HCT116 (cell line): Measurements from ENCODE around the gene GRID2. TPM values are rescaled to one million over a fixed set of nuclear protein-coding genes. Genes with fewer than 3 reads are reported as not detected.

Experiments used
- ATAC-seq: fragments of 200-7000 bp; cut with Tn5 transposase; 2 replicates; pipeline ENCODE4 v1.9.1; 2020; ENCODE audit warnings: mild to moderate bottlenecking, moderate library complexity
- BruUV-seq: library from RNA; stranded (reverse); fragments of 400-500 nt; replicated peaks from 2 replicates; lab custom pipeline; 2021; lab: Mats Ljungman, UMichigan
- CTCF ChIA-PET: fragments of 300-600 bp; sonication (Branson Sonifier 250); formaldehyde crosslinking; loops from one replicate; lab custom pipeline; 2021; ENCODE audit warnings: antibody characterized with exemption; lab: Charles Lee
- POLR2A ChIA-PET: fragments of 300-600, 350-600 bp; sonication (Branson Sonifier 250); formaldehyde crosslinking; loops from one replicate; lab custom pipeline; 2021; ENCODE audit warnings: antibody characterized with exemption; lab: Charles Lee
- RAD21 ChIA-PET, 2 experiments: fragments of 300-600 bp; sonication (Branson Sonifier 250); formaldehyde crosslinking; loops; one replicate each; lab custom pipeline; 2023; ENCODE audit warnings: low total read pairs in 2 of 2; ENCODE audit not compliant: uncharacterized antibody in 2 of 2, unreplicated experiment in 2 of 2, low non-redundant PET in 1 of 2; lab: Charles Lee
- DNase-seq: peaks from one replicate; pipeline ENCODE4 v3.0.0-alpha.2; 2010; ENCODE audit warnings: low read depth, low spot score
- H2AFZ ChIP-seq: fragments of 200-600 bp; shearing (Covaris generic), sonication (generic); 2 replicates; pipeline ENCODE4 v1.6.1; 2017; ENCODE audit warnings: low read depth, mixed run types, mixed read lengths, antibody characterized with exemption, low read length; ENCODE audit not compliant: poor library complexity, severe bottlenecking
- H3K27ac ChIP-seq: 2 replicates; pipeline ENCODE4 v1.5.1; 2012; ENCODE audit warnings: low read depth, low read length
- H3K27me3 ChIP-seq: fragments of 200-600 bp; sonication (generic); 2 replicates; pipeline ENCODE4 v1.6.1; 2016; ENCODE audit warnings: mixed run types, low read length, mixed read lengths; ENCODE audit not compliant: insufficient read depth
- H3K36me3 ChIP-seq, 2 experiments: fragments of 200-500 bp in 1 of 2; fragments of 200-600 bp in 1 of 2; sonication (Bioruptor generic) in 1 of 2; sonication (generic) in 1 of 2; 2 replicates each; pipeline versions ENCODE4 v1.5.1 to v1.6.1; 2014 to 2016; ENCODE audit warnings: low read length in 2 of 2, inconsistent platforms in 1 of 2, mixed read lengths in 1 of 2, mixed run types in 1 of 2; ENCODE audit not compliant: insufficient read depth in 2 of 2, control insufficient read depth in 1 of 2
- H3K4me1 ChIP-seq, 2 experiments: fragments of 200-600 bp in 1 of 2; sonication (generic) in 1 of 2; 2 replicates each; pipeline versions ENCODE4 v1.5.1 to v1.6.1; 2012 to 2017; ENCODE audit warnings: low read length in 2 of 2, inconsistent platforms in 1 of 2, mild to moderate bottlenecking in 1 of 2, mixed read lengths in 1 of 2, mixed run types in 1 of 2, moderate library complexity in 1 of 2; ENCODE audit not compliant: insufficient read depth in 2 of 2, control insufficient read depth in 1 of 2
- H3K4me2 ChIP-seq: fragments of 200-600 bp; sonication (generic); 2 replicates; pipeline ENCODE4 v1.6.1; 2017; ENCODE audit warnings: mixed run types, low read length, mixed read lengths
- H3K4me3 ChIP-seq, 2 experiments: fragments of 200-600 bp in 1 of 2; sonication (generic) in 1 of 2; replicated peaks in 1 of 2; 2 replicates each; pipeline ENCODE4 v1.5.1; 2011 to 2016; ENCODE audit warnings: low read length in 2 of 2, control low read depth in 1 of 2, low read depth in 1 of 2, mild to moderate bottlenecking in 1 of 2, mixed read lengths in 1 of 2, mixed run types in 1 of 2
- H3K79me2 ChIP-seq: fragments of 200-600 bp; sonication (generic); 2 replicates; pipeline ENCODE4 v1.6.1; 2017; ENCODE audit warnings: mild to moderate bottlenecking, mixed run types, low read length, moderate library complexity, mixed read lengths; ENCODE audit not compliant: insufficient read depth
- H3K9ac ChIP-seq: fragments of 200-600 bp; sonication (generic); 2 replicates; pipeline ENCODE4 v1.6.1; 2016; ENCODE audit warnings: low read length, mixed read lengths
- H3K9me2 ChIP-seq: fragments of 200-600 bp; sonication (generic), shearing (Covaris generic); 2 replicates; pipeline ENCODE4 v1.6.1; 2017; ENCODE audit warnings: mixed run types, mild to moderate bottlenecking, moderate library complexity; ENCODE audit not compliant: insufficient read depth
- H3K9me3 ChIP-seq, 2 experiments: fragments of 200-500 bp in 1 of 2; fragments of 200-600 bp in 1 of 2; sonication (Bioruptor generic) in 1 of 2; sonication (generic) in 1 of 2; 2 replicates each; pipeline ENCODE4 v1.6.1; 2014 to 2017; ENCODE audit warnings: low read length in 2 of 2, mixed read lengths in 2 of 2, inconsistent platforms in 1 of 2, low read depth in 1 of 2, mild to moderate bottlenecking in 1 of 2, mixed run types in 1 of 2, moderate library complexity in 1 of 2; ENCODE audit not compliant: control insufficient read depth in 1 of 2, insufficient read depth in 1 of 2
- H4K20me1 ChIP-seq: fragments of 200-600 bp; sonication (generic), shearing (Covaris generic); 2 replicates; pipeline ENCODE4 v1.6.1; 2017; ENCODE audit warnings: mixed run types, mild to moderate bottlenecking, moderate library complexity; ENCODE audit not compliant: insufficient read depth
- ATF3 ChIP-seq: IDR thresholded peaks from 2 replicates; pipeline ENCODE4 v1.6.1; 2012
- CBX3 ChIP-seq: IDR thresholded peaks from 2 replicates; pipeline ENCODE4 v1.6.1; 2012; ENCODE audit warnings: low read depth
- CEBPB ChIP-seq: IDR thresholded peaks from 2 replicates; pipeline ENCODE4 v1.6.1; 2012; ENCODE audit warnings: low read depth
- CTCF ChIP-seq, 3 experiments: fragments of 200-600 bp in 1 of 3; sonication (generic) in 1 of 3; IDR thresholded peaks in 2 of 3; conservative IDR thresholded peaks in 1 of 3; 2 replicates each; pipeline ENCODE4 v1.5.1; 2012 to 2017; ENCODE audit warnings: low read depth in 2 of 3, low read length in 2 of 3, antibody characterized with exemption in 1 of 3, borderline replicate concordance in 1 of 3, control low read depth in 1 of 3, mild to moderate bottlenecking in 1 of 3, mixed read lengths in 1 of 3, mixed run types in 1 of 3, moderate library complexity in 1 of 3; ENCODE audit not compliant: insufficient read depth in 1 of 3
- EGR1 ChIP-seq: IDR thresholded peaks from 2 replicates; pipeline ENCODE4 v1.6.1; 2012; ENCODE audit warnings: low read depth
- ELF1 ChIP-seq: IDR thresholded peaks from 2 replicates; pipeline ENCODE4 v1.6.1; 2012; ENCODE audit warnings: low read depth, borderline replicate concordance
- EZH2phosphoT487 ChIP-seq: fragments of 200-600 bp; IDR thresholded peaks from 2 replicates; pipeline ENCODE4 v1.6.1; 2018; ENCODE audit warnings: antibody characterized with exemption, borderline replicate concordance
- FOSL1 ChIP-seq: IDR thresholded peaks from 2 replicates; pipeline ENCODE4 v1.6.1; 2012; ENCODE audit warnings: low read depth
- JUND ChIP-seq: IDR thresholded peaks from 2 replicates; pipeline ENCODE4 v1.6.1; 2012
- MAX ChIP-seq: IDR thresholded peaks from 2 replicates; pipeline ENCODE4 v1.6.1; 2012
- RAD21 ChIP-seq: IDR thresholded peaks from 2 replicates; pipeline ENCODE4 v1.6.1; 2012; ENCODE audit warnings: low read depth, mild to moderate bottlenecking
- REST ChIP-seq: IDR thresholded peaks from 2 replicates; pipeline ENCODE4 v1.6.1; 2012; ENCODE audit warnings: low read depth
- SIN3A ChIP-seq: IDR thresholded peaks from 2 replicates; pipeline ENCODE4 v1.6.1; 2012; ENCODE audit warnings: low read depth
- SP1 ChIP-seq: IDR thresholded peaks from 2 replicates; pipeline ENCODE4 v1.6.1; 2012; ENCODE audit warnings: low read depth
- SRF ChIP-seq: IDR thresholded peaks from 2 replicates; pipeline ENCODE4 v1.6.1; 2012; ENCODE audit warnings: low read depth
- TCF7L2 ChIP-seq: IDR thresholded peaks from 2 replicates; pipeline ENCODE4 v1.7.0; 2011; ENCODE audit warnings: borderline replicate concordance, inconsistent platforms; ENCODE audit not compliant: insufficient read depth, insufficient read length; ENCODE audit errors: extremely low read depth
- ZBTB33 ChIP-seq: IDR thresholded peaks from 2 replicates; pipeline ENCODE4 v1.6.1; 2011; ENCODE audit warnings: mild to moderate bottlenecking, low read length, moderate library complexity; ENCODE audit not compliant: insufficient replicate concordance; ENCODE audit errors: extremely low read depth
- ZFX ChIP-seq: fragments of 450-650 bp; IDR thresholded peaks from 2 replicates; pipeline ENCODE4 v1.6.1; 2017
- ZNF274 ChIP-seq: fragments of 200-500 bp; sonication (Bioruptor generic); IDR thresholded peaks from 2 replicates; pipeline ENCODE4 v1.6.1; 2014; ENCODE audit warnings: mild to moderate bottlenecking, low read depth, low read length, inconsistent platforms
- intact Hi-C: fragments of 100-400 bp; cut with micrococcal nuclease; formaldehyde crosslinking; loops from 2 replicates; pipeline ENCODE4 v1.10.0; 2022
- total RNA-seq: library from RNA; stranded (reverse); gene quantifications from one replicate; pipeline ENCODE4 v1.2.1, GENCODE V29; 2021; ENCODE audit not compliant: unreplicated experiment

The GRID2 gene
- total RNA-seq, 1 experiment from 2014 or later = not detected

- no peak for TF ChIP-seq SIN3A
Measured at GRCh38 chr4:92529510-92529909, 225.7 kb downstream of the GRID2 start (continued).

GRCh38 chr4:92535599-92535998, 231.8 kb downstream of the GRID2 start:
- no peaks in the 10 kb centered on the region for H3K9me3 ChIP-seq
- TF ChIP-seq JUND (no peak), EZH2phosphoT487 (no peak), TCF7L2 (no peak), ATF3 (no peak), ELF1 (no peak), SP1 (no peak), FOSL1 (no peak), CEBPB (no peak), ZFX (no peak), CTCF (IDR thresholded peaks at IDR 0.05 in 2 of 3, conservative IDR thresholded peaks at IDR 0.05 in 1 of 3; ENCODE audit: borderline replicate concordance in 1 of 3, insufficient read depth in 1 of 3, low read depth in 2 of 3, low read length in 2 of 3) (no peak), ZBTB33 (no peak), RAD21 (no peak), SIN3A (no peak), EGR1 (no peak), MAX (no peak), SRF (no peak), CBX3 (no peak), REST (no peak), ZNF274 (no peak)
- no peaks in the 10 kb centered on the region for H3K9me2 ChIP-seq
- no peaks in the 10 kb centered on the region for H3K27me3 ChIP-seq
- H3K79me2 ChIP-seq = no peaks in the 10 kb centered on the region
- ATAC-seq (no peak), DNase-seq (no peak)
- CTCF ChIA-PET = no interaction called here
- BruUV-seq = no TSS peak
- H3K4me2 ChIP-seq = no peak overlapping the region
- no peaks in the 10 kb centered on the region for H3K36me3 ChIP-seq
- intact Hi-C loops = no loop called here
- H3K4me1 ChIP-seq = no peaks in the 10 kb centered on the region
- no peak overlapping the region for H3K4me3 ChIP-seq
- no peak overlapping the region for H3K27ac ChIP-seq
- no peaks in the 10 kb centered on the region for H4K20me1 ChIP-seq
- no peak overlapping the region for H2AFZ ChIP-seq
- POLR2A ChIA-PET = no interaction called here
- RAD21 ChIA-PET = no interaction called here
- no peak overlapping the region for H3K9ac ChIP-seq
